ENCODE results near the gene FMO5.
A peak's percentile ranks its signal among the peaks of the same experiment; 100 is the strongest.
"Not testable (repeated sequence)": the region's sequence is repeated elsewhere in the genome, so short reads cannot be mapped to it uniquely, and the experiment has no call there.

Gene FMO5

GRCh38 chr1:147225193-147225730, at the start of gene FMO5:
Gene FMO5 (minus strand): TSS chr1:147225339. CDS start chr1:147225029, 310 bp downstream.
- DNase-seq: peak; percentile 62 to 68 (median 66)

- DNase-seq: peak; percentile 63 to 80 (median 80)
Measured at GRCh38 chr1:147273409-147274336, 48.5 kb upstream of the FMO5 start.

GRCh38 chr1:147272042-147272441, 46.9 kb upstream of the FMO5 start:
- DNase-seq: no peak

- no peak for DNase-seq
Measured at GRCh38 chr1:147270721-147271120, 45.6 kb upstream of the FMO5 start.

GRCh38 chr1:147267711-147268110, 42.6 kb upstream of the FMO5 start:
- no peak for DNase-seq

GRCh38 chr1:147266381-147266780, 41.2 kb upstream of the FMO5 start:
- no peak for DNase-seq

GRCh38 chr1:147264158-147264768, 39.1 kb upstream of the FMO5 start:
- no peak for DNase-seq

GRCh38 chr1:147260956-147261355, 35.8 kb upstream of the FMO5 start:
- DNase-seq: no peak

GRCh38 chr1:147252540-147252939, 27.4 kb upstream of the FMO5 start:
- no peak for DNase-seq

GRCh38 chr1:147247656-147248238, 22.6 kb upstream of the FMO5 start:
- DNase-seq: no peak

- peak in 2 of 3 donors; percentile 33 to 69 for DNase-seq
Measured at GRCh38 chr1:147246910-147247655, 21.9 kb upstream of the FMO5 start.

- no peak for DNase-seq
Measured at GRCh38 chr1:147246044-147246690, 21.0 kb upstream of the FMO5 start.

GRCh38 chr1:147245586-147246021, 20.5 kb upstream of the FMO5 start:
- peak; percentile 72 to 79 (median 73) for DNase-seq

- peak; percentile 33 to 78 (median 53) for DNase-seq
Measured at GRCh38 chr1:147245129-147245528, 20.0 kb upstream of the FMO5 start.

GRCh38 chr1:147243841-147244240, 18.7 kb upstream of the FMO5 start:
- DNase-seq: no peak

GRCh38 chr1:147243228-147243685, 18.1 kb upstream of the FMO5 start:
- DNase-seq: peak in 2 of 3 donors; percentile 34 to 39

- peak; percentile 97 to 99 (median 99) for DNase-seq
Measured at GRCh38 chr1:147242449-147243227, 17.5 kb upstream of the FMO5 start, which contains the start of gene CHD1L. Gene CHD1L (plus strand): TSS chr1:147242684. CDS start chr1:147242704, 20 bp downstream.

- DNase-seq: peak in 1 of 3 donors; percentile 28
Measured at GRCh38 chr1:147241934-147242448, 16.9 kb upstream of the FMO5 start.

GRCh38 chr1:147240131-147240721, 15.1 kb upstream of the FMO5 start:
- DNase-seq: not testable (repeated sequence)

Measured in suppressor macrophage treated with lipopolysaccharide for 1 hour (primary cell).